NCI-H1417 treated with DMSO at 0.1 percent for 48 hours (cell line): Measurements from ENCODE around the gene F2RL1.
"Not testable (repeated sequence)": the region's sequence is repeated elsewhere in the genome, so short reads cannot be mapped to it uniquely, and the experiment has no call there.

Experiments used
- DNase-seq: peaks from one replicate; lab custom pipeline; 2025; lab: John Stamatoyannopoulos, UW

The F2RL1 gene

GRCh38 chr5:76850543-76851145, 31.8 kb downstream of the F2RL1 start:
- DNase-seq, result no peak

GRCh38 chr5:76851728-76852369, 33.0 kb downstream of the F2RL1 start:
- DNase-seq, result no peak

GRCh38 chr5:76852772-76853171, 33.9 kb downstream of the F2RL1 start:
- no peak for DNase-seq

GRCh38 chr5:76853741-76854140, 34.9 kb downstream of the F2RL1 start:
- not testable (repeated sequence) for DNase-seq

- DNase-seq, result no peak
These were observed 35.8 kb downstream of the F2RL1 start for GRCh38 chr5:76854644-76855043.

- DNase-seq, result not testable (repeated sequence)
These were observed 36.7 kb downstream of the F2RL1 start for GRCh38 chr5:76855501-76855900.

- no peak for DNase-seq
These were observed 37.1 kb downstream of the F2RL1 start for GRCh38 chr5:76855961-76856360.

GRCh38 chr5:76856800-76857199, 38.0 kb downstream of the F2RL1 start:
- not testable (repeated sequence) for DNase-seq

- DNase-seq, result no peak
These were observed 40.9 kb downstream of the F2RL1 start for GRCh38 chr5:76859591-76860247.

- no peak for DNase-seq
These were observed 42.8 kb downstream of the F2RL1 start for GRCh38 chr5:76861612-76862011.

GRCh38 chr5:76863001-76863400, 44.2 kb downstream of the F2RL1 start:
- no peak for DNase-seq

GRCh38 chr5:76866503-76866902, 47.7 kb downstream of the F2RL1 start:
- DNase-seq, result no peak

- DNase-seq, result no peak
These were observed 48.2 kb downstream of the F2RL1 start for GRCh38 chr5:76867038-76867437.

- DNase-seq, result peak; percentile 31
These were observed 49.2 kb downstream of the F2RL1 start for GRCh38 chr5:76867827-76868693.

GRCh38 chr5:76870046-76870445, 51.2 kb downstream of the F2RL1 start:
- DNase-seq, result no peak

- DNase-seq, result peak; percentile 84
These were observed 55.3 kb downstream of the F2RL1 start for GRCh38 chr5:76874088-76874581.
